ENCODE data around the gene PARS2.

Gene PARS2

DNA sequence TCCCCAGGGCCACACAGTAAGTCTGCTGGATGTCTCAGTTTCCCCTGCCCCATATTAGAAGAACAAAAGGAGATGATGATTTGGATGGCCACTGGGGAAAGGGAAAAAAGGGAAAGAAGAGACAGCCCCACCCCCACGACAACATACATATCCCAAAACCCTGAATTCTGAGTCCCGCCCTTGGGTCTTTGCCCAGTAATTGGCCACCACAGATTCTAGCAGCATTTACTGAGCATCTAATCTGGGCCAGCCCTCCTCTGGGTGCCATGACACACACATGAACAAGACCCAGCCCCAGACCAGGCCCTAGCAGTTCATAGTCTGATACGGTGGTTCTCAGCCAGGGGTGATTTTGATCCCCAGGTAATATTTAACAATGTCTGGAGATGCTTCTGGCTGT lies 53.9 kb downstream of the PARS2 start:
- Histone ChIP-seq H3K27me3 (ENCODE audit: control insufficient read depth, insufficient read depth, low read length) (no peaks in the 10 kb centered on the region), H3K27ac (ENCODE audit: low read length) (no peak overlapping the region), H3K9me3 (ENCODE audit: control insufficient read depth, insufficient read depth, low read length) (no peaks in the 10 kb centered on the region), H3K36me3 (ENCODE audit: control insufficient read depth, insufficient read depth, low read length) (no peaks in the 10 kb centered on the region), H3K4me1 (ENCODE audit: control insufficient read depth, insufficient read depth, low read length) (no peaks in the 10 kb centered on the region; the same call in 1 of the 2 replicates), H3K4me3 (ENCODE audit: low read length) (no peak overlapping the region)
- WGBS (ENCODE audit: insufficient coverage, insufficient read length): no CpG with 5 or more reads among the region's 3 CpGs
- no peak for DNase-seq (ENCODE audit: low read depth, low spot score)

GRCh38 chr1:54709547-54710292 lies 54.6 kb downstream of the PARS2 start:
- Histone ChIP-seq H3K4me1 (ENCODE audit: control insufficient read depth, insufficient read depth, low read length) (no peaks in the 10 kb centered on the region; the same call in 1 of the 2 replicates), H3K27ac (ENCODE audit: low read length) (no peak overlapping the region), H3K4me3 (ENCODE audit: low read length) (no peak overlapping the region), H3K9me3 (ENCODE audit: control insufficient read depth, insufficient read depth, low read length) (no peaks in the 10 kb centered on the region), H3K36me3 (ENCODE audit: control insufficient read depth, insufficient read depth, low read length) (no peaks in the 10 kb centered on the region), H3K27me3 (ENCODE audit: control insufficient read depth, insufficient read depth, low read length) (no peaks in the 10 kb centered on the region)
- DNase-seq (ENCODE audit: low read depth, low spot score): no peak
- no CpG with 5 or more reads among the region's 8 CpGs for WGBS (ENCODE audit: insufficient coverage, insufficient read length)

DNA sequence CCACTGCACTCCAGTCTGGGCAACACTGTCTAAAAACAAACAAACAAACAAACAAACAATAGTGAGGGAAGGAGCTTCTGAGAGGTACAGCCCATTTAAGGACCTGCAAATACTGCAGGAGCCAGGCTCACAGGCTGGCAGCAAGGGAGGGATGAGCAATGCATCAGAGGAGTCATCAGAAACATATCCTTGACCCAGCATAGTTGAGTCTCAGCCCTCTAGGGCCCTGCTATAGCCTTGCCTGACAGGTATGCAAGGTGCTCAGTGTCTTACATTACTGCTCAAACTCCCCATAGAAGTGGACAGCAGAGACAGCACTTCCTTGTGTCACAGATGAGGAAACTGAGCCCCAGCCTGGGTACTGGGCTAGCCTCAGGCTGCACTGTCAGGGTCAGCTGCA lies 55.9 kb downstream of the PARS2 start:
- Histone ChIP-seq H3K9me3 (ENCODE audit: control insufficient read depth, insufficient read depth, low read length) (no peaks in the 10 kb centered on the region), H3K27ac (ENCODE audit: low read length) (no peak overlapping the region), H3K4me1 (ENCODE audit: control insufficient read depth, insufficient read depth, low read length) (no peaks in the 10 kb centered on the region; the same call in 1 of the 2 replicates), H3K4me3 (ENCODE audit: low read length) (no peak overlapping the region), H3K27me3 (ENCODE audit: control insufficient read depth, insufficient read depth, low read length) (no peaks in the 10 kb centered on the region), H3K36me3 (ENCODE audit: control insufficient read depth, insufficient read depth, low read length) (no peaks in the 10 kb centered on the region)
- no peak for DNase-seq (ENCODE audit: low read depth, low spot score)

Measured in iPS DF 6.9 (cell line).